OCI-LY7 (cell line): ENCODE results near the gene IL17A. TPM values are rescaled to one million over a fixed set of nuclear protein-coding genes. Genes with fewer than 3 reads are reported as not detected.
"Not testable (repeated sequence)": the region's sequence is repeated elsewhere in the genome, so short reads cannot be mapped to it uniquely, and the experiment has no call there.

Experiments used
- BruUV-seq: library from RNA; stranded (reverse); fragments of 400-500 nt; replicated peaks from 2 replicates; lab custom pipeline; 2021; lab: Mats Ljungman, UMichigan
- CTCF ChIA-PET: fragments of 300-600 bp; sonication (Branson Sonifier 250); formaldehyde crosslinking; loops from one replicate; lab custom pipeline; 2022; ENCODE audit warnings: antibody characterized with exemption; ENCODE audit not compliant: unreplicated experiment; lab: Charles Lee
- POLR2A ChIA-PET: fragments of 300-600 bp; sonication (Branson Sonifier 250); formaldehyde crosslinking; loops from one replicate; lab custom pipeline; 2022; ENCODE audit warnings: antibody characterized with exemption; lab: Charles Lee
- DNase-seq: peaks from one replicate; pipeline ENCODE4 v3.0.0-alpha.2; 2015; ENCODE audit warnings: low spot score
- H2AFZ ChIP-seq: fragments of 200-600 bp; sonication (generic), shearing (Covaris generic); 2 replicates; pipeline ENCODE4 v1.6.1; 2014; ENCODE audit warnings: mild to moderate bottlenecking, antibody characterized with exemption, low read length, moderate library complexity
- H3K27ac ChIP-seq: fragments of 200-600 bp; sonication (generic); 2 replicates; pipeline ENCODE4 v1.5.1; 2014; ENCODE audit warnings: mixed run types, low read depth, mild to moderate bottlenecking, moderate library complexity, low read length, inconsistent platforms; ENCODE audit not compliant: poor library complexity, severe bottlenecking
- H3K36me3 ChIP-seq: fragments of 200-600 bp; sonication (generic); 2 replicates; pipeline ENCODE4 v1.6.1; 2014; ENCODE audit warnings: mild to moderate bottlenecking, antibody characterized with exemption, low read length, moderate library complexity, mixed read lengths; ENCODE audit not compliant: insufficient read depth
- H3K4me1 ChIP-seq: fragments of 200-600 bp; sonication (generic); 2 replicates; pipeline ENCODE4 v1.5.1; 2014; ENCODE audit warnings: mild to moderate bottlenecking, low read length; ENCODE audit not compliant: insufficient read depth, poor library complexity, severe bottlenecking
- H3K4me2 ChIP-seq: fragments of 200-600 bp; sonication (generic); 2 replicates; pipeline ENCODE4 v1.6.1; 2014; ENCODE audit warnings: mild to moderate bottlenecking, low read length
- H3K4me3 ChIP-seq: fragments of 200-600 bp; sonication (generic); 2 replicates; pipeline ENCODE4 v1.5.1; 2014; ENCODE audit warnings: mild to moderate bottlenecking, low read depth, low read length; ENCODE audit not compliant: poor library complexity, severe bottlenecking
- H3K79me2 ChIP-seq: fragments of 200-600 bp; sonication (generic); 2 replicates; pipeline ENCODE4 v1.6.1; 2016; ENCODE audit warnings: low read depth, mild to moderate bottlenecking, low read length, moderate library complexity, mixed read lengths; ENCODE audit not compliant: insufficient read depth
- H3K9me2 ChIP-seq: fragments of 200-600 bp; sonication (generic); 2 replicates; pipeline ENCODE4 v1.6.1; 2016; ENCODE audit warnings: mild to moderate bottlenecking, low read length, mixed read lengths; ENCODE audit not compliant: insufficient read depth
- H3K9me3 ChIP-seq: fragments of 200-600 bp; sonication (generic); 2 replicates; pipeline ENCODE4 v1.6.1; 2014; ENCODE audit warnings: mild to moderate bottlenecking, mixed run types, low read length, mixed read lengths
- H4K20me1 ChIP-seq: fragments of 200-600 bp; sonication (generic); 2 replicates; pipeline ENCODE4 v1.6.1; 2014; ENCODE audit warnings: mild to moderate bottlenecking, antibody characterized with exemption, low read length, moderate library complexity, mixed read lengths; ENCODE audit not compliant: insufficient read depth
- EZH2phosphoT487 ChIP-seq: fragments of 200-600 bp; sonication (generic); IDR thresholded peaks from 2 replicates; pipeline ENCODE4 v1.6.1; 2018; ENCODE audit warnings: low read depth, borderline replicate concordance, mild to moderate bottlenecking, mixed run types, antibody characterized with exemption, low read length, moderate library complexity, mixed read lengths
- intact Hi-C: fragments of 100-400 bp; cut with micrococcal nuclease; formaldehyde crosslinking; loops from one replicate; pipeline ENCODE4 v1.10.0; 2022; ENCODE audit not compliant: unreplicated experiment
- total RNA-seq, 2 experiments: library from RNA; depleted of rRNA in 1 of 2; stranded (reverse); fragments of >200 nt in 1 of 2; shearing (Covaris generic) in 1 of 2; gene quantifications; 2 replicates each; pipeline ENCODE4 v1.2.3, GENCODE V29; 2014 to 2022
- TF ChIP-seq, protein P1 (sequence below): fragments of 200-600 bp; sonication (generic); conservative IDR thresholded peaks from 2 replicates; pipeline ENCODE4 v1.5.1; 2014; ENCODE audit warnings: mild to moderate bottlenecking, antibody characterized with exemption, low read length, moderate library complexity, mixed read lengths

IL17A gene
- total RNA-seq, 2 experiments from 2014 or later, result not detected

DNA sequence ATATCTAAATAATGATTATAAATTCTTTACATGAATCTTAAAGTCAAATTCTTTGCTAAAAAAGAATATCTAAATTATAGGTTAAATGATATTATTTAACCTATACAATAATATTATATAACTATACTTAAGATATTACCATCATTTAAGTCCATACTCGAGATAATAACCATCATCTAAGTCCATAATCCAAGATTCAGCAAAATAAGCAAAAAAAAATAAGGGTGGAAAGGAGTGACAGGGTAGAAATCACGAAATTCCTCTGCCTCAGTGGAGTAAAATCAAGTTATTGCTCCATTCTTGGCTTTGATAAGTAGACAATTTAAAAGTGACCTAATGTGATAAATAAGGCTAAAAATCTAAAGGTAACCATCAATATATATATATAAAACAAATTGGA lies 9.7 kb downstream of the IL17A start:
- POLR2A ChIA-PET, result no interaction called here
- Histone ChIP-seq H3K4me3 (no peak overlapping the region), H3K4me1 (no peaks in the 10 kb centered on the region), H2AFZ (no peak overlapping the region), H3K4me2 (no peak overlapping the region), H3K79me2 (no peaks in the 10 kb centered on the region), H3K9me3 (0 out of 2 replicates have a peak, but pooled peaks cover under 1% of the 10 kb centered on the region), H3K36me3 (no peaks in the 10 kb centered on the region), H4K20me1 (no peaks in the 10 kb centered on the region), H3K9me2 (no peaks in the 10 kb centered on the region), H3K27ac (no peak overlapping the region)
- no peak for TF ChIP-seq EZH2phosphoT487
- TF ChIP-seq, protein P1, sequence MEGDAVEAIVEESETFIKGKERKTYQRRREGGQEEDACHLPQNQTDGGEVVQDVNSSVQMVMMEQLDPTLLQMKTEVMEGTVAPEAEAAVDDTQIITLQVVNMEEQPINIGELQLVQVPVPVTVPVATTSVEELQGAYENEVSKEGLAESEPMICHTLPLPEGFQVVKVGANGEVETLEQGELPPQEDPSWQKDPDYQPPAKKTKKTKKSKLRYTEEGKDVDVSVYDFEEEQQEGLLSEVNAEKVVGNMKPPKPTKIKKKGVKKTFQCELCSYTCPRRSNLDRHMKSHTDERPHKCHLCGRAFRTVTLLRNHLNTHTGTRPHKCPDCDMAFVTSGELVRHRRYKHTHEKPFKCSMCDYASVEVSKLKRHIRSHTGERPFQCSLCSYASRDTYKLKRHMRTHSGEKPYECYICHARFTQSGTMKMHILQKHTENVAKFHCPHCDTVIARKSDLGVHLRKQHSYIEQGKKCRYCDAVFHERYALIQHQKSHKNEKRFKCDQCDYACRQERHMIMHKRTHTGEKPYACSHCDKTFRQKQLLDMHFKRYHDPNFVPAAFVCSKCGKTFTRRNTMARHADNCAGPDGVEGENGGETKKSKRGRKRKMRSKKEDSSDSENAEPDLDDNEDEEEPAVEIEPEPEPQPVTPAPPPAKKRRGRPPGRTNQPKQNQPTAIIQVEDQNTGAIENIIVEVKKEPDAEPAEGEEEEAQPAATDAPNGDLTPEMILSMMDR, result no peak
- DNase-seq, result no peak
- intact Hi-C loops, result no loop called here
- BruUV-seq, result no TSS peak
- CTCF ChIA-PET, result no interaction called here

DNA sequence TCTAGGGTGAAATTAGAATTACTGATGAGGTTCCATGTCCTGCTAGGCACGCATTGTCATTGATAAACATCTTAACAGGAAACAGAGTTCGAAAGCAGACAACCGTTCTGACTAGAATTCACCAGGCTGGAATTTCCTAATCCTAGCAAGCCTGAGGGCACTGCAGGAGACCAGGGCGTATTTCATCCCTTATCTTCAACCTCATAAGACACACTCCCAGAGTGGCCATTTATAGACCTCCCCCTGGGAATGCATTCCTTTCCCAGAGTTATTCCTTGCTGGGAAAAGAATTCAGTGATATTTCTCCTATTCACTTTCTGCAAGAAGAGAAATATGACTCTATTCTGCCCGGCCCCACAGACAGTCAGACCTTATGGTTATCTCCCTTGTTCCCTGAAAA lies 13.9 kb downstream of the IL17A start:
- BruUV-seq, result not testable (repeated sequence)

DNA sequence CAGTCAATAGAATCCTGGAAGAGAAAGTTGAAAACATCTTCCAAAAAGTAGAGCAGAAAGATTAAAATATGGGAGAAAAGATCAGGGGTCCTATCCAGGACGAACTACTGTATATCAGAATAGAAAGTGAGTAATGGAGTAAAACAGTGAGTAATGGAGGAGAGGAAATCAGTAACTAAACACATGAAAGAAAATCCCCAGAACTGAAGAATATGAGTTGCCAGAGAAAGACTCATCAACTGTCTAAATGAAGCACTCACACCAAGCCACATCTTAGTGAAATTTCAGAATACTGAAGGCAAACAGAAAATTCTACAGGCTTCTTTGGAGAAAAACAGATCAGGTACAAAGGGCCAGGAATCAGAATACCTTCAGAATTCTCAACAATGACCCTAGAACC lies 14.9 kb downstream of the IL17A start:
- intact Hi-C loops, result no loop called here
- POLR2A ChIA-PET, result no interaction called here
- H3K9me3 ChIP-seq, result 0 out of 2 replicates have a peak, but pooled peaks cover 4% of the 10 kb centered on the region
- H3K4me2 ChIP-seq, result no peak overlapping the region
- no peak overlapping the region for H2AFZ ChIP-seq
- H3K36me3 ChIP-seq, result no peaks in the 10 kb centered on the region
- no peak overlapping the region for H3K27ac ChIP-seq
- H4K20me1 ChIP-seq, result no peaks in the 10 kb centered on the region
- CTCF ChIA-PET, result no interaction called here
- TF ChIP-seq, protein P1, result no peak
- TF ChIP-seq EZH2phosphoT487, result no peak
- H3K4me1 ChIP-seq, result no peaks in the 10 kb centered on the region
- DNase-seq, result no peak
- H3K79me2 ChIP-seq, result no peaks in the 10 kb centered on the region
- no TSS peak for BruUV-seq
- H3K4me3 ChIP-seq, result no peak overlapping the region
- H3K9me2 ChIP-seq, result no peaks in the 10 kb centered on the region

More for the DNA sequence above, 13.9 kb downstream of the IL17A start:
- H3K27ac ChIP-seq, H3K9me3 ChIP-seq, CTCF ChIA-PET, H3K9me2 ChIP-seq, POLR2A ChIA-PET, H3K4me3 ChIP-seq, H3K36me3 ChIP-seq, H4K20me1 ChIP-seq, intact Hi-C loops, DNase-seq, H3K4me1 ChIP-seq, H3K79me2 ChIP-seq, H2AFZ ChIP-seq, H3K4me2 ChIP-seq: not testable (repeated sequence)
